SK-N-SH (cell line): Measurements from ENCODE around the gene CNTLN. TPM values are rescaled to one million over a fixed set of nuclear protein-coding genes. Genes with fewer than 3 reads are reported as not detected.

Experiments used
- CTCF ChIA-PET: fragments of 300-600, 350-600 bp; formaldehyde crosslinking; extraction: SDS; loops from one replicate; lab custom pipeline; 2021; lab: Yijun Ruan, JAX
- POLR2A ChIA-PET: fragments of 350-600 bp; sonication (Branson Sonifier 250); formaldehyde crosslinking; extraction: SDS; loops from one replicate; lab custom pipeline; 2020; ENCODE audit warnings: antibody characterized with exemption, inconsistent platforms; lab: Yijun Ruan, JAX
- DNase-seq: peaks from one replicate; pipeline ENCODE4 v3.0.0; 2012
- H2AFZ ChIP-seq: fragments of 200-600 bp; sonication (generic); 2 replicates; pipeline ENCODE4 v1.8.1; 2016; ENCODE audit warnings: antibody characterized with exemption, mild to moderate bottlenecking, low read depth
- H3F3A ChIP-seq: fragments of 200-600 bp; sonication (generic); replicated peaks from 2 replicates; pipeline ENCODE3; 2016; ENCODE audit warnings: antibody characterized with exemption, mild to moderate bottlenecking; ENCODE audit not compliant: insufficient read depth
- H3K27ac ChIP-seq, 2 experiments: fragments of 200-500 bp in 1 of 2; fragments of 200-600 bp in 1 of 2; sonication (Bioruptor generic) in 1 of 2; sonication (generic), shearing (Covaris generic) in 1 of 2; 2 replicates each; pipeline versions ENCODE4 v1.5.1 to v1.6.1; 2014 to 2016; ENCODE audit warnings: low read depth in 2 of 2, inconsistent platforms in 1 of 2, low read length in 1 of 2, mild to moderate bottlenecking in 1 of 2, mixed read lengths in 1 of 2
- H3K27me3 ChIP-seq: fragments of 200-600 bp; sonication (generic), shearing (Covaris generic); 2 replicates; pipeline ENCODE4 v1.6.1; 2016; ENCODE audit warnings: mixed run types; ENCODE audit not compliant: insufficient read depth
- H3K36me3 ChIP-seq, 2 experiments: fragments of 200-500 bp in 1 of 2; fragments of 200-600 bp in 1 of 2; sonication (Bioruptor generic) in 1 of 2; sonication (generic) in 1 of 2; replicated peaks in 1 of 2; 2 replicates each; pipeline versions ENCODE3 to v1.5.1; 2014 to 2016; ENCODE audit warnings: low read length in 1 of 2, mild to moderate bottlenecking in 1 of 2; ENCODE audit not compliant: insufficient read depth in 2 of 2, control insufficient read depth in 1 of 2
- H3K4me1 ChIP-seq, 2 experiments: fragments of 200-500 bp in 1 of 2; fragments of 200-600 bp in 1 of 2; sonication (Bioruptor generic) in 1 of 2; sonication (generic), shearing (Covaris generic) in 1 of 2; 2 replicates each; pipeline versions ENCODE4 v1.5.1 to v1.6.1; 2014 to 2016; ENCODE audit warnings: low read depth in 1 of 2, low read length in 1 of 2, mixed run types in 1 of 2; ENCODE audit not compliant: insufficient read depth in 2 of 2, control insufficient read depth in 1 of 2
- H3K4me2 ChIP-seq: fragments of 200-600 bp; sonication (generic), shearing (Covaris generic); 2 replicates; pipeline ENCODE4 v1.6.1; 2017; ENCODE audit warnings: mixed run types
- H3K4me3 ChIP-seq, 2 experiments: fragments of 200-500 bp in 1 of 2; fragments of 200-600 bp in 1 of 2; sonication (Bioruptor generic) in 1 of 2; sonication (generic), shearing (Covaris generic) in 1 of 2; 2 replicates each; pipeline versions ENCODE4 v1.5.1 to v1.8.1; 2014 to 2016; ENCODE audit warnings: low read depth in 2 of 2, inconsistent platforms in 1 of 2, low read length in 1 of 2, mild to moderate bottlenecking in 1 of 2, mixed read lengths in 1 of 2, moderate library complexity in 1 of 2
- H3K79me2 ChIP-seq: fragments of 200-600 bp; sonication (generic); 2 replicates; pipeline ENCODE4 v1.8.1; 2017; ENCODE audit warnings: mild to moderate bottlenecking; ENCODE audit not compliant: insufficient read depth
- H3K9ac ChIP-seq: fragments of 200-600 bp; sonication (generic); 2 replicates; pipeline ENCODE4 v1.6.1; 2017; ENCODE audit warnings: mixed run types
- H3K9me2 ChIP-seq: fragments of 200-600 bp; sonication (generic); 2 replicates; pipeline ENCODE4 v1.6.1; 2017; ENCODE audit warnings: mixed run types
- H3K9me3 ChIP-seq: fragments of 200-600 bp; sonication (generic); 2 replicates; pipeline ENCODE4 v1.6.1; 2017; ENCODE audit warnings: mixed run types, mild to moderate bottlenecking, moderate library complexity
- H4K20me1 ChIP-seq: fragments of 200-600 bp; sonication (generic); 2 replicates; pipeline ENCODE4 v1.6.1; 2017; ENCODE audit warnings: mild to moderate bottlenecking, mixed run types; ENCODE audit not compliant: insufficient read depth
- FOXJ3 ChIP-seq: sonication (generic); formaldehyde crosslinking; IDR thresholded peaks from 2 replicates; pipeline ENCODE4 v1.5.1; 2020; ENCODE audit warnings: mild to moderate bottlenecking, missing genetic modification reagents
- GATA2 ChIP-seq: sonication (generic); formaldehyde crosslinking; IDR thresholded peaks from 2 replicates; pipeline ENCODE4 v1.5.0; 2020; ENCODE audit warnings: mild to moderate bottlenecking, missing genetic modification reagents
- JUND ChIP-seq: IDR thresholded peaks from 2 replicates; pipeline ENCODE4 v1.4.0; 2012
- MXI1 ChIP-seq: IDR thresholded peaks from 2 replicates; pipeline ENCODE4 v1.6.1; 2012; ENCODE audit warnings: mild to moderate bottlenecking, low read depth, low read length, improper control_type of control experiment
- RAD21 ChIP-seq: IDR thresholded peaks from 2 replicates; pipeline ENCODE4 v1.6.1; 2012; ENCODE audit warnings: mild to moderate bottlenecking, low read length
- SIN3A ChIP-seq: IDR thresholded peaks from 2 replicates; pipeline ENCODE4 v1.6.1; 2012; ENCODE audit warnings: low read depth, mild to moderate bottlenecking, low read length, moderate library complexity, borderline replicate concordance
- SMC3 ChIP-seq: IDR thresholded peaks from 2 replicates; pipeline ENCODE4 v1.6.1; 2012; ENCODE audit warnings: low read depth, low read length, improper control_type of control experiment
- TAF1 ChIP-seq: IDR thresholded peaks from 2 replicates; pipeline ENCODE4 v1.6.1; 2012; ENCODE audit warnings: low read depth, mild to moderate bottlenecking, low read length, moderate library complexity, borderline replicate concordance
- TCF12 ChIP-seq: IDR thresholded peaks from 2 replicates; pipeline ENCODE4 v1.4.0; 2012
- TEAD4 ChIP-seq: IDR thresholded peaks from 2 replicates; pipeline ENCODE4 v1.4.0; 2012; ENCODE audit warnings: mild to moderate bottlenecking, borderline replicate concordance; ENCODE audit not compliant: insufficient read depth
- WGBS: methylation state at CpG from one replicate; pipeline ENCODE4 v1.1.6; 2017; ENCODE audit warnings: low lambda C conversion rate; 5-methylcytosine and 5-hydroxymethylcytosine counted together
- polyA plus RNA-seq, 3 experiments: library from polyadenylated mRNA; depleted of rRNA; stranded (reverse); fragments of >200 nt; gene quantifications; 2 replicates each; pipeline ENCODE4 v1.2.3, GENCODE V29; 2012
- TF ChIP-seq, protein P1 (sequence below): fragments of 150-350 bp; IDR thresholded peaks from 2 replicates; pipeline ENCODE4 v1.6.1; 2017; ENCODE audit warnings: antibody characterized with exemption, low read length, low read depth, borderline replicate concordance
- TF ChIP-seq, protein P2 (sequence below): fragments of 150-350 bp; IDR thresholded peaks from 2 replicates; pipeline ENCODE4 v1.6.1; 2016; ENCODE audit warnings: mild to moderate bottlenecking, low read depth, low read length

The CNTLN gene
- polyA plus RNA-seq, 1 of the 3 experiments (the other 2 are of a cell fraction) = 2.5 TPM

DNA sequence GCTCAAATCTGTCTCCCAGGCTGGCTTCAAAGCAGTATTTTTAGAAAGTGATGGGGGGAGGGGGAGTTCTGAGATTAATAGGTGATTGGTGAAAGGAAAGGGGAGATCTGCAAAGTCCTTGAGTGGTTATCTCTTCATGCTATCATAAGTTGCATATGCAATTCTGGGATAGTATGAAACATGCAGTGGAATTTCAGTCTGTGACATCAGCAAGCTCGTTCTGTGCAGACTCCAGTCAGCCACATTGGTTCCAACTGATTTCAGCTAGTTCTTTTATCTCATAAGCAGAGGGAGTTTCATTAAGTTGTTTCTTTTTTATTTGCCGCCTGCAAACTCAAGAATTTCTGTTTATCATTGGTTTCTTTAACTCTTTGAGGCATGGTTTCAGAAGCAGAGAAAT is 263.5 kb downstream of the CNTLN start (continued):
- TF ChIP-seq, protein P1, sequence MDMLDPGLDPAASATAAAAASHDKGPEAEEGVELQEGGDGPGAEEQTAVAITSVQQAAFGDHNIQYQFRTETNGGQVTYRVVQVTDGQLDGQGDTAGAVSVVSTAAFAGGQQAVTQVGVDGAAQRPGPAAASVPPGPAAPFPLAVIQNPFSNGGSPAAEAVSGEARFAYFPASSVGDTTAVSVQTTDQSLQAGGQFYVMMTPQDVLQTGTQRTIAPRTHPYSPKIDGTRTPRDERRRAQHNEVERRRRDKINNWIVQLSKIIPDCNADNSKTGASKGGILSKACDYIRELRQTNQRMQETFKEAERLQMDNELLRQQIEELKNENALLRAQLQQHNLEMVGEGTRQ = no peak
- TF ChIP-seq SMC3 (no peak), TCF12 (no peak), TEAD4 (no peak), JUND (no peak), TAF1 (no peak)
- TF ChIP-seq, protein P2, sequence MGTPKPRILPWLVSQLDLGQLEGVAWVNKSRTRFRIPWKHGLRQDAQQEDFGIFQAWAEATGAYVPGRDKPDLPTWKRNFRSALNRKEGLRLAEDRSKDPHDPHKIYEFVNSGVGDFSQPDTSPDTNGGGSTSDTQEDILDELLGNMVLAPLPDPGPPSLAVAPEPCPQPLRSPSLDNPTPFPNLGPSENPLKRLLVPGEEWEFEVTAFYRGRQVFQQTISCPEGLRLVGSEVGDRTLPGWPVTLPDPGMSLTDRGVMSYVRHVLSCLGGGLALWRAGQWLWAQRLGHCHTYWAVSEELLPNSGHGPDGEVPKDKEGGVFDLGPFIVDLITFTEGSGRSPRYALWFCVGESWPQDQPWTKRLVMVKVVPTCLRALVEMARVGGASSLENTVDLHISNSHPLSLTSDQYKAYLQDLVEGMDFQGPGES = no peak

DNA sequence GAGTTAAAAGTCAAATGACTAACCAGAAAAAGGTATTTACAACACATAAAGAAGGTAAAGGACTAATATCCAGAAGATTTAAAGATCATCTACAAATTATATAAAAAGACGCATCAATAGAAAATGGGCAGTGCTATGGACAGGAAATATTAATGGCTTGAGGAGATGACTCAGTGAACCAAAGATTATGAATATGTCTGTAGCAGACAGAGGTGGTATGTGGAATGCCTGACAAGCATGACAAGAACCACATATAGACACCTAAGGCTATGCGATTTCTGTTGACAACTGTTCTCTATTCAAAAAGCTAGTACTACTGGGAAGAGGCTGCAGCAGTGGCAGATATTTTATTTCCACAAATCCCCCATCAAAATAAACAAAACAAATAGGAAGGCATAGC is 267.0 kb downstream of the CNTLN start:
- Histone ChIP-seq H3K27me3 (no peaks in the 10 kb centered on the region), H2AFZ (no peak overlapping the region), H3K4me3 (no peak overlapping the region), H3K9ac (no peak overlapping the region), H3K36me3 (no peaks in the 10 kb centered on the region), H3F3A (no peaks in the 10 kb centered on the region), H4K20me1 (no peaks in the 10 kb centered on the region), H3K4me2 (no peak overlapping the region), H3K9me2 (no peaks in the 10 kb centered on the region), H3K9me3 (no peaks in the 10 kb centered on the region), H3K27ac (no peak overlapping the region), H3K4me1 (no peaks in the 10 kb centered on the region), H3K79me2 (no peaks in the 10 kb centered on the region)
- 96% methylated on average over 2 of the region's 2 CpGs for WGBS
- no peak for DNase-seq
- POLR2A ChIA-PET = no interaction called here
- no peak for TF ChIP-seq SIN3A
- CTCF ChIA-PET = interaction anchor here (1.2 to 1.4 kb wide), 2 partner anchors 69 to 339 kb away, joined by 3 to 4 read pairs; no protein-coding TSS in a partner anchor

DNA sequence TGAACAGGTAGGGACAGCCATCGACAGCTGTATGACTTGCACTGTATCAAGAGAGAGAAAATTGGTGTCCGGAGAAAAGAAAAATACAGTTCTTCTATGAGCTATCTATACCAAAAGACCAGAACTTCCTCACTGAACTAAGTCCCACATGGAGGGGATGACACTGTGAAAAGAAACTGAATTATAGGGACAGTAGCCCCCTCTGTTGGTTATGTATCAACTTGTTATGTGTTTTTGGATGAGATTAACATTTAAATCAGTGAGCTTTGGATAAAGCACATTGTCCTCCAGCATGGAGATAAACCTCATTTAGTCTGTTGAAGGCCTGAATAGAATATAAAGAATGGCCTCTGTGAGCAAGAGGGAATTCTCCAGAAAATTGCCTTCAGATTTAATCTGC is 267.5 kb downstream of the CNTLN start:
- POLR2A ChIA-PET = no interaction called here
- H3K4me2 ChIP-seq = no peak overlapping the region
- H2AFZ ChIP-seq = no peak overlapping the region
- WGBS = 84% methylated on average over 2 of the region's 2 CpGs
- no peaks in the 10 kb centered on the region for H4K20me1 ChIP-seq
- H3K9me2 ChIP-seq = no peaks in the 10 kb centered on the region
- H3F3A ChIP-seq = no peaks in the 10 kb centered on the region
- no peaks in the 10 kb centered on the region for H3K27me3 ChIP-seq
- H3K9me3 ChIP-seq = no peaks in the 10 kb centered on the region
- DNase-seq = no peak
- peaks cover 0 to 4% of the 10 kb centered on the region in 2 experiments for H3K36me3 ChIP-seq
- no peaks in the 10 kb centered on the region for H3K4me1 ChIP-seq
- TF ChIP-seq MXI1 (no peak), RAD21 (peak; percentile 47), FOXJ3 (CRISPR knock-in tag) (no peak), GATA2 (CRISPR knock-in tag) (no peak)
- no peaks in the 10 kb centered on the region for H3K79me2 ChIP-seq
- no peak overlapping the region for H3K9ac ChIP-seq
- H3K4me3 ChIP-seq = no peak overlapping the region; a peak in 1 of 4 replicates
- CTCF ChIA-PET = interaction anchor here (1.2 to 1.4 kb wide), 2 partner anchors 69 to 339 kb away, joined by 3 to 4 read pairs; no protein-coding TSS in a partner anchor
- H3K27ac ChIP-seq = no peak overlapping the region
